ENCODE data around the gene MKKS. TPM values are rescaled to one million over a fixed set of nuclear protein-coding genes. Genes with fewer than 3 reads are reported as not detected.

The MKKS gene
- total RNA-seq, 1 experiment from 2014 or later, result 20.9 TPM

Other genes starting within 250 kb of the MKKS start
- 0.41 to 0.72 TPM (median 0.57 TPM) in 3 replicates for gene SNAP25, start 215.4 kb downstream of the MKKS start, total RNA-seq (2021)
- 7.4 to 9.9 TPM (median 8.4 TPM) in 3 replicates for gene SLX4IP, start 1.1 kb upstream of the MKKS start, total RNA-seq (2021)
- gene JAG1, start 239.8 kb upstream of the MKKS start, total RNA-seq (2021), result 38.3 to 45.2 TPM (median 41.6 TPM) in 3 replicates

Data from WTC11 (cell line).